Neutrophil (primary cell): ENCODE data around the gene CCDC102B.
"Not testable (repeated sequence)": the region's sequence is repeated elsewhere in the genome, so short reads cannot be mapped to it uniquely, and the experiment has no call there.

ENCODE experiments used
- H3K27ac ChIP-seq: fragments of 200-600 bp; sonication (generic); 2 replicates; pipeline ENCODE4 v1.5.1; 2016; ENCODE audit warnings: mild to moderate bottlenecking, moderate library complexity
- H3K27me3 ChIP-seq: fragments of 200-600 bp; sonication (generic); 2 replicates; pipeline ENCODE4 v1.6.0; 2016; ENCODE audit warnings: mild to moderate bottlenecking
- H3K36me3 ChIP-seq: fragments of 200-600 bp; sonication (generic); 2 replicates; pipeline ENCODE4 v1.5.1; 2017
- H3K4me1 ChIP-seq, 2 experiments: fragments of 200-600 bp in 1 of 2; sonication (generic) in 1 of 2; 1 replicate in 1 of 2; 2 replicates in 1 of 2; pipeline versions ENCODE4 v1.5.1 to v1.6.1; 2013 to 2016; ENCODE audit warnings: low read depth in 1 of 2, low read length in 1 of 2, mild to moderate bottlenecking in 1 of 2, moderate library complexity in 1 of 2; ENCODE audit not compliant: control insufficient read depth in 1 of 2, insufficient read depth in 1 of 2
- H3K4me3 ChIP-seq, 2 experiments: fragments of 200-600 bp in 1 of 2; sonication (generic) in 1 of 2; 1 replicate in 1 of 2; 2 replicates in 1 of 2; pipeline ENCODE4 v1.5.1; 2013 to 2016; ENCODE audit warnings: low read depth in 1 of 2, low read length in 1 of 2, mild to moderate bottlenecking in 1 of 2, moderate library complexity in 1 of 2
- H3K9me3 ChIP-seq: fragments of 200-600 bp; sonication (generic); 2 replicates; pipeline ENCODE4 v1.5.1; 2016
- CTCF ChIP-seq: fragments of 200-600 bp; sonication (generic); IDR thresholded peaks from 2 replicates; pipeline ENCODE4 v1.5.1; 2016; ENCODE audit warnings: antibody characterized with exemption

CCDC102B gene

GRCh38 chr18:68992719-68993482 lies 195.0 kb downstream of the CCDC102B start:
- H3K27ac ChIP-seq = no peak overlapping the region
- no peaks in the 10 kb centered on the region for H3K9me3 ChIP-seq
- H3K36me3 ChIP-seq = no peaks in the 10 kb centered on the region
- H3K27me3 ChIP-seq = no peaks in the 10 kb centered on the region
- no peak for TF ChIP-seq CTCF
- H3K4me3 ChIP-seq = no peak overlapping the region
- no peaks in the 10 kb centered on the region for H3K4me1 ChIP-seq

- H3K4me3 ChIP-seq = no peak overlapping the region
- no peak for TF ChIP-seq CTCF
- no peaks in the 10 kb centered on the region for H3K36me3 ChIP-seq
- no peak overlapping the region for H3K27ac ChIP-seq
- no peaks in the 10 kb centered on the region for H3K4me1 ChIP-seq
- H3K9me3 ChIP-seq = no peaks in the 10 kb centered on the region
- H3K27me3 ChIP-seq = no peaks in the 10 kb centered on the region
These were observed 197.8 kb downstream of the CCDC102B start for GRCh38 chr18:68995675-68996074.

- no peak overlapping the region for H3K27ac ChIP-seq
These were observed 200.0 kb downstream of the CCDC102B start for GRCh38 chr18:68997845-68998244.

GRCh38 chr18:69000366-69000765 lies 202.5 kb downstream of the CCDC102B start:
- Histone ChIP-seq H3K9me3 (no peaks in the 10 kb centered on the region), H3K4me3 (no peak overlapping the region), H3K36me3 (no peaks in the 10 kb centered on the region), H3K4me1 (no peaks in the 10 kb centered on the region), H3K27me3 (no peaks in the 10 kb centered on the region), H3K27ac (no peak overlapping the region)
- no peak for TF ChIP-seq CTCF

More at GRCh38 chr18:68997845-68998244, 200.0 kb downstream of the CCDC102B start:
- H3K4me3 ChIP-seq = no peak overlapping the region
- no peaks in the 10 kb centered on the region for H3K4me1 ChIP-seq
- H3K9me3 ChIP-seq = no peaks in the 10 kb centered on the region
- no peaks in the 10 kb centered on the region for H3K36me3 ChIP-seq
- no peak for TF ChIP-seq CTCF
- H3K27me3 ChIP-seq = no peaks in the 10 kb centered on the region

- H3K27ac ChIP-seq = no peak overlapping the region
- no peak for TF ChIP-seq CTCF
- no peaks in the 10 kb centered on the region for H3K9me3 ChIP-seq
- no peaks in the 10 kb centered on the region for H3K36me3 ChIP-seq
- H3K27me3 ChIP-seq = no peaks in the 10 kb centered on the region
- H3K4me3 ChIP-seq = no peak overlapping the region
- no peaks in the 10 kb centered on the region for H3K4me1 ChIP-seq
These were observed 204.4 kb downstream of the CCDC102B start for GRCh38 chr18:69002233-69002632.

- not testable (repeated sequence) for H3K4me1 ChIP-seq, H3K36me3 ChIP-seq, H3K9me3 ChIP-seq, H3K4me3 ChIP-seq, H3K27ac ChIP-seq, H3K27me3 ChIP-seq
These were observed 208.3 kb downstream of the CCDC102B start for GRCh38 chr18:69006212-69006611.
